CD4-positive, alpha-beta T cell (primary cell): ENCODE data around the gene AXL. TPM values are rescaled to one million over a fixed set of nuclear protein-coding genes. Genes with fewer than 3 reads are reported as not detected.

ENCODE experiments used
- ATAC-seq: fragments of 200-7000 bp; cut with Tn5 transposase; one replicate; pipeline ENCODE4 v1.10.0; 2022; ENCODE audit warnings: mild to moderate bottlenecking; ENCODE audit not compliant: poor library complexity
- CTCF ChIA-PET: fragments of 350-600 bp; sonication (Branson Sonifier 250); formaldehyde crosslinking; loops from one replicate; lab custom pipeline; 2021; ENCODE audit warnings: antibody characterized with exemption, inconsistent platforms; lab: Charles Lee
- POLR2A ChIA-PET: fragments of 350-600 bp; sonication (Branson Sonifier 250); formaldehyde crosslinking; loops from one replicate; lab custom pipeline; 2021; ENCODE audit warnings: antibody characterized with exemption, inconsistent platforms; lab: Charles Lee
- DNase-seq, 14 experiments: peaks; one replicate each; pipeline ENCODE4 v3.0.0-alpha.2; 2013 to 2020; ENCODE audit warnings: mixed read lengths in 2 of 14
- H3K27ac ChIP-seq, 2 donors: one replicate each; pipeline versions ENCODE4 v1.5.1 to v1.7.0; 2013; ENCODE audit warnings: low read length in 2 of 2, low read depth in 1 of 2, mild to moderate bottlenecking in 1 of 2
- H3K27me3 ChIP-seq, 2 experiments: 1 replicate in 1 of 2; 2 replicates in 1 of 2; pipeline versions ENCODE4 v1.6.1 to v1.7.0; 2013; ENCODE audit warnings: low read length in 2 of 2, control low read depth in 1 of 2, mild to moderate bottlenecking in 1 of 2, moderate library complexity in 1 of 2; ENCODE audit not compliant: insufficient read depth in 2 of 2, control insufficient read depth in 1 of 2
- H3K36me3 ChIP-seq: one replicate; pipeline ENCODE4 v1.6.1; 2013; ENCODE audit warnings: low read length, control low read depth; ENCODE audit not compliant: insufficient read depth
- H3K4me1 ChIP-seq: one replicate; pipeline ENCODE4 v1.6.1; 2013; ENCODE audit warnings: low read length, control low read depth; ENCODE audit not compliant: insufficient read depth
- H3K4me3 ChIP-seq: one replicate; pipeline ENCODE4 v1.5.1; 2013; ENCODE audit warnings: mild to moderate bottlenecking, low read length, moderate library complexity
- H3K9me3 ChIP-seq, 2 experiments: 1 replicate in 1 of 2; 2 replicates in 1 of 2; pipeline versions ENCODE4 v1.6.1 to v1.7.0; 2013; ENCODE audit warnings: low read length in 2 of 2, mild to moderate bottlenecking in 2 of 2, control low read depth in 1 of 2, moderate library complexity in 1 of 2; ENCODE audit not compliant: control insufficient read depth in 1 of 2, insufficient read depth in 1 of 2
- H3K27ac Mint-ChIP-seq: one replicate; pipeline ENCODE4 v1.8.0; 2020; ENCODE audit warnings: mixed read lengths
- H3K27me3 Mint-ChIP-seq: one replicate; pipeline ENCODE4 v1.8.0; 2021; ENCODE audit warnings: mixed read lengths
- H3K36me3 Mint-ChIP-seq: one replicate; pipeline ENCODE4 v1.8.0; 2021; ENCODE audit warnings: low read depth, mixed read lengths
- H3K4me1 Mint-ChIP-seq: one replicate; pipeline ENCODE4 v1.8.0; 2021; ENCODE audit warnings: low read depth, mixed read lengths
- H3K4me3 Mint-ChIP-seq: one replicate; pipeline ENCODE4 v1.8.0; 2020; ENCODE audit warnings: mild to moderate bottlenecking, mixed read lengths
- H3K9me3 Mint-ChIP-seq: one replicate; pipeline ENCODE4 v1.8.0; 2020; ENCODE audit warnings: mixed read lengths
- intact Hi-C, 2 experiments: fragments of 100-400 bp; cut with DNase I in 1 of 2; cut with micrococcal nuclease in 1 of 2; formaldehyde crosslinking; loops; one replicate each; pipeline versions ENCODE4 v1.15.1 to v1.9.0; 2023 to 2025; cut with DNase I, micrococcal nuclease
- total RNA-seq, 174 experiments: library from RNA in 2 of 174; stranded (reverse) in 2 of 174; gene quantifications; one replicate each; pipeline ENCODE4 v1.2.3 and lab custom pipeline; 2021 to 2026
- TF ChIP-seq, protein P1 (sequence below): fragments of 200-600 bp; IDR thresholded peaks from one replicate; pipeline ENCODE4 v1.8.0; 2022; ENCODE audit warnings: antibody characterized with exemption, mild to moderate bottlenecking

Gene AXL
- total RNA-seq, 2 experiments from 2014 or later = 0.30 to 0.42 TPM

DNA sequence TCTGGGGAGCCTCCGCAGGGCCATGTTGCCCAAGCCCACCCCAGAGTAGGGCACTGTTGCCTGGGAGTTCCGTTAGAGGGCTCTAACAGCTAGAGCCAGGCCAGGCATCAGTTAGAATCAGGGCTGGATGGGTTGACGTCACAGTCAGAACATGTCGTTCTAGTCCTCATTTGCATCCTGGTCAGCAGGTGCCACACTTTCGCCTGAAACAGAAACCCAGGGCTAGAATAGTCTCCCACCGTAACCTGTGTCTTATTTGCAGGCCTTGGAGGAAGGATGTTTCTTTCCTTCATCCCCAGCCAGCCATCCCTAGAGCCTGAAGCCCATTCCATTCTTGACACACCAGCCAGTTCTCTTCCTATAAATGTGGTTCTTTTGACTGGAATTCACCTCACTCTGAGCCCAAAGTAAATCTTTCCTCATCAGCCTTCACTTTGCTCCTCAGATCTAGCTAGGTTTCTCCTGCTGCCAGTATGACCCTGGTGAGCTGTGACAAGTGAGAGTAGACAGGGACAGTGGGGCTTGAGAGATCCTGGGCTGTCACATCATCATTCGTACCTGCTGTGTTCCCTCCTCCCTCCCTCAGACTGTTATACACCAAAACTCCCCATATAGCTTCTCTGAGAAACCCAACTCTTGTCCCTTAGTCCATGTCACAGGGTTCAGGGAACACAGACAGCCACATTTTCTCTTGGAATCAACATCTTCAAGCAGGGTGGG is 78.8 kb downstream of the AXL start:
- Histone ChIP-seq H3K4me3 (no peak overlapping the region), H3K27ac (peak overlapping the region; percentile 38 to 86), H3K9me3 (no peaks in the 10 kb centered on the region), H3K27me3 (no peaks in the 10 kb centered on the region), H3K36me3 (peaks cover 93% of the 10 kb centered on the region), H3K4me1 (peaks cover 81% of the 10 kb centered on the region)
- H3K36me3 Mint-ChIP-seq = peaks cover 98% of the 10 kb centered on the region
- peak overlapping the region; percentile 97 for H3K27ac Mint-ChIP-seq
- intact Hi-C loops = no loop called here
- POLR2A ChIA-PET = interaction anchor here (0.7 to 2.2 kb wide), 4 partner anchors 9 to 54 kb away, joined by 3 to 8 read pairs (median 6); partner anchors contain the start of gene CCDC97
- H3K27me3 Mint-ChIP-seq = no peaks in the 10 kb centered on the region
- CTCF ChIA-PET = interaction anchor here (0.7 to 2.9 kb wide), 4 partner anchors 10 to 93 kb away, joined by 3 to 21 read pairs (median 5); partner anchors contain the start of gene HNRNPUL1
- DNase-seq (peak in 3 of 14 experiments; percentile 70 to 74 (median 72)), ATAC-seq (peak; percentile 41)
- no peaks in the 10 kb centered on the region for H3K9me3 Mint-ChIP-seq
- peak overlapping the region; percentile 51 for H3K4me3 Mint-ChIP-seq
- peaks cover 85% of the 10 kb centered on the region for H3K4me1 Mint-ChIP-seq
- TF ChIP-seq, protein P1, sequence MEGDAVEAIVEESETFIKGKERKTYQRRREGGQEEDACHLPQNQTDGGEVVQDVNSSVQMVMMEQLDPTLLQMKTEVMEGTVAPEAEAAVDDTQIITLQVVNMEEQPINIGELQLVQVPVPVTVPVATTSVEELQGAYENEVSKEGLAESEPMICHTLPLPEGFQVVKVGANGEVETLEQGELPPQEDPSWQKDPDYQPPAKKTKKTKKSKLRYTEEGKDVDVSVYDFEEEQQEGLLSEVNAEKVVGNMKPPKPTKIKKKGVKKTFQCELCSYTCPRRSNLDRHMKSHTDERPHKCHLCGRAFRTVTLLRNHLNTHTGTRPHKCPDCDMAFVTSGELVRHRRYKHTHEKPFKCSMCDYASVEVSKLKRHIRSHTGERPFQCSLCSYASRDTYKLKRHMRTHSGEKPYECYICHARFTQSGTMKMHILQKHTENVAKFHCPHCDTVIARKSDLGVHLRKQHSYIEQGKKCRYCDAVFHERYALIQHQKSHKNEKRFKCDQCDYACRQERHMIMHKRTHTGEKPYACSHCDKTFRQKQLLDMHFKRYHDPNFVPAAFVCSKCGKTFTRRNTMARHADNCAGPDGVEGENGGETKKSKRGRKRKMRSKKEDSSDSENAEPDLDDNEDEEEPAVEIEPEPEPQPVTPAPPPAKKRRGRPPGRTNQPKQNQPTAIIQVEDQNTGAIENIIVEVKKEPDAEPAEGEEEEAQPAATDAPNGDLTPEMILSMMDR = no peak

DNA sequence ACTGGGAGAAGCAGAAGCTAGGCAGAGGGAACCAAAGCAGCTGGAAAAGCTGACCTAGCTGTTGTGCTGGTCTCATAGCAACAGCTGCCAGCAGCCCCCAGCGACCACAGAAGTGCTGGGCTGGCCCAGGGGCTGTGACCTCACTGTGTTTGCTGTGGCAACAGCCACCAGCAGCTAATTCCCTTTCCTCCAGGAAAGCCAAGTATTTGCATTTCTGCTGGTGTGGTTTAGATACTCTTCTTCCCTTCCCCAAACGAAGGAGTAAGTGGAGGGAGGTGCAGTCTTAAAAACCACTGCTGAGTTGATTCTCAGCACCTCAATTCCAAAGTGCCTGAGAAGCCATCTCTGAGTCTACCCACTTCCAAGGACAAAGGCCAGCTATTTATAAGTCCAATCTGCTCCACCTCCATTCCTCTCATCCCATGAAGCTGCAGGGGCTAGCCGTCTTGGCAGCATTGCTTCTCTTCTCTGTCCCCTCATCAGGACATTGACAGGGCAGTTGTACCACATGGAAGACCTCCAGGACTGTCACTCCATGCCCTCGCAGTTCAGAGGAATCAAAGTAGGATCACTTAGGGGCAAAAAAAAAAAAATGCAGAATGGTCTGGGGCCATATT is 79.4 kb downstream of the AXL start:
- intact Hi-C loops = no loop called here
- ChIA-PET POLR2A (interaction anchor here (0.7 to 2.2 kb wide), 4 partner anchors 9 to 53 kb away, joined by 3 to 8 read pairs (median 6); partner anchors contain the start of gene CCDC97), CTCF (interaction anchor here (0.7 to 2.9 kb wide), 5 partner anchors 9 to 94 kb away, joined by 3 to 21 read pairs (median 4); partner anchors contain the start of gene HNRNPUL1)
- peak in 9 of 14 experiments; percentile 33 to 83 (median 44) for DNase-seq
- Mint-ChIP-seq H3K4me3 (peak overlapping the region; percentile 51), H3K9me3 (no peaks in the 10 kb centered on the region), H3K27ac (peak overlapping the region; percentile 97), H3K4me1 (peaks cover 92% of the 10 kb centered on the region), H3K27me3 (no peaks in the 10 kb centered on the region), H3K36me3 (peaks cover 98% of the 10 kb centered on the region)
- Histone ChIP-seq H3K4me3 (no peak overlapping the region), H3K27ac (peak overlapping the region; percentile 38 to 86), H3K9me3 (no peaks in the 10 kb centered on the region), H3K4me1 (peaks cover 88% of the 10 kb centered on the region), H3K36me3 (peaks cover 92% of the 10 kb centered on the region), H3K27me3 (no peaks in the 10 kb centered on the region)
- TF ChIP-seq, protein P1 = no peak
- ATAC-seq = peak; percentile 28

- peaks cover 98% of the 10 kb centered on the region for H3K36me3 Mint-ChIP-seq
- POLR2A ChIA-PET = interaction anchor here (0.9 to 12.9 kb wide), 4 partner anchors 10 to 52 kb away, joined by 4 to 314 read pairs (median 6); partner anchors contain the start of genes CCDC97 and HNRNPUL1
- peak overlapping the region; percentile 97 for H3K27ac Mint-ChIP-seq
Measured at GRCh38 chr19:41299046-41299754, 80.2 kb downstream of the AXL start.

More at GRCh38 chr19:41299046-41299754, 80.2 kb downstream of the AXL start:
- Histone ChIP-seq H3K27ac (peak overlapping the region; percentile 38 to 86), H3K4me3 (no peak overlapping the region), H3K9me3 (no peaks in the 10 kb centered on the region), H3K36me3 (peaks cover 92% of the 10 kb centered on the region), H3K4me1 (peaks cover 93% of the 10 kb centered on the region), H3K27me3 (no peaks in the 10 kb centered on the region)
- Mint-ChIP-seq H3K27me3 (no peaks in the 10 kb centered on the region), H3K9me3 (no peaks in the 10 kb centered on the region), H3K4me1 (peaks cover 99% of the 10 kb centered on the region), H3K4me3 (peak overlapping the region; percentile 66)
- CTCF ChIA-PET = interaction anchor here (1.1 to 2.9 kb wide), 3 partner anchors 9 to 95 kb away, joined by 4 to 21 read pairs (median 7); no protein-coding TSS in a partner anchor
- ATAC-seq = no peak
- DNase-seq = peak in 1 of 14 experiments; percentile 28
- TF ChIP-seq, protein P1 = no peak
- intact Hi-C loops = no loop called here
